ENCODE measurements around the gene SSPN. TPM values are rescaled to one million over a fixed set of nuclear protein-coding genes. Genes with fewer than 3 reads are reported as not detected.

SSPN gene
- total RNA-seq, 2 donors from 2014 or later = 1.3 to 3.7 TPM

DNA sequence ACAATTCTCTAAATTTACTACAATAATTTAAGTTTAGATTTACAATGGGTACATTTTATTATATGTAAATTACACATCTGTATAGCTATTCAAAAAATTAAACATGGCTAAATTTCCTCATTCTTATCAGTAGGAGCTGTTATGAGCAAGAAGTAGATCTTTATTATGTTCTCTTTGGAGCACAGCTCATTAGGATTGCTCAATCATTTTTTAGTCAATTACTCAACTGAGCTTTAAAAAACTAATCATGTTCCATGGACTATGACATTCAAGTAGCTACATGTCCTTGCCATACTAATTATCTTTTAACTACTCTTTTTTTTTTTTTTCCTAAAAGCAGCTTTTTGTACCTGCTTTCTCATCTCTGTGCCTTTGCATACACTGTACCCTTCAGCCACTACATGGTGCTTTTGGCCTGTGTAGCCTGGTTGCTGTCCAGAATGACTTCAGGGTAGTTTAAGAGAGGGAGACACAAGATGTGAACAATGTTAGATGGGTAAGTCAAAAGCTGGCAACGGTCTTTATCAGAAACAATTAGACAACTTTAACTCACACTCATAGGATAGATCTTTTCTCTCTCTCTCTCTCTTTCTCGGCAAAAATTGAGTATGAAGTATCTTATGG is 69.0 kb downstream of the SSPN start:
- Histone ChIP-seq H3K4me3 (ENCODE audit: low read length) (no peak overlapping the region), H3K36me3 (ENCODE audit: control insufficient read depth, insufficient read depth, low read length) (no peaks in the 10 kb centered on the region), H3K27me3 (ENCODE audit: control insufficient read depth, insufficient read depth, low read length, poor library complexity, severe bottlenecking) (no peaks in the 10 kb centered on the region), H3K9me3 (ENCODE audit: control insufficient read depth, low read length) (no peaks in the 10 kb centered on the region), H3K9ac (ENCODE audit: extremely low read depth, low read length, poor library complexity, severe bottlenecking) (no peak overlapping the region), H3K27ac (ENCODE audit: low read depth, low read length) (no peak overlapping the region), H3K4me1 (ENCODE audit: control insufficient read depth, insufficient read depth, low read length) (no peaks in the 10 kb centered on the region)
- no peaks in the 10 kb centered on the region for H3K4me1 Mint-ChIP-seq
- no peaks in the 10 kb centered on the region for H3K36me3 Mint-ChIP-seq (ENCODE audit: low read depth)
- TF ChIP-seq, protein P1, sequence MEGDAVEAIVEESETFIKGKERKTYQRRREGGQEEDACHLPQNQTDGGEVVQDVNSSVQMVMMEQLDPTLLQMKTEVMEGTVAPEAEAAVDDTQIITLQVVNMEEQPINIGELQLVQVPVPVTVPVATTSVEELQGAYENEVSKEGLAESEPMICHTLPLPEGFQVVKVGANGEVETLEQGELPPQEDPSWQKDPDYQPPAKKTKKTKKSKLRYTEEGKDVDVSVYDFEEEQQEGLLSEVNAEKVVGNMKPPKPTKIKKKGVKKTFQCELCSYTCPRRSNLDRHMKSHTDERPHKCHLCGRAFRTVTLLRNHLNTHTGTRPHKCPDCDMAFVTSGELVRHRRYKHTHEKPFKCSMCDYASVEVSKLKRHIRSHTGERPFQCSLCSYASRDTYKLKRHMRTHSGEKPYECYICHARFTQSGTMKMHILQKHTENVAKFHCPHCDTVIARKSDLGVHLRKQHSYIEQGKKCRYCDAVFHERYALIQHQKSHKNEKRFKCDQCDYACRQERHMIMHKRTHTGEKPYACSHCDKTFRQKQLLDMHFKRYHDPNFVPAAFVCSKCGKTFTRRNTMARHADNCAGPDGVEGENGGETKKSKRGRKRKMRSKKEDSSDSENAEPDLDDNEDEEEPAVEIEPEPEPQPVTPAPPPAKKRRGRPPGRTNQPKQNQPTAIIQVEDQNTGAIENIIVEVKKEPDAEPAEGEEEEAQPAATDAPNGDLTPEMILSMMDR (conservative IDR thresholded peaks at IDR 0.05) = no peak
- DNase-seq = no peak
- peaks cover 12% of the 10 kb centered on the region for H3K27me3 Mint-ChIP-seq (ENCODE audit: insufficient read depth)
- WGBS, 2 experiments (ENCODE audit: insufficient coverage in 1 of 2, insufficient read length in 1 of 2) = 100% methylated on average over 1 of the region's 2 CpGs; no CpG with 5 or more reads in 1 of the 2 experiments
- H3K4me3 Mint-ChIP-seq = no peak overlapping the region
- H3K27ac Mint-ChIP-seq = no peak overlapping the region
- H3K9me3 Mint-ChIP-seq = peaks cover 13% of the 10 kb centered on the region

DNA sequence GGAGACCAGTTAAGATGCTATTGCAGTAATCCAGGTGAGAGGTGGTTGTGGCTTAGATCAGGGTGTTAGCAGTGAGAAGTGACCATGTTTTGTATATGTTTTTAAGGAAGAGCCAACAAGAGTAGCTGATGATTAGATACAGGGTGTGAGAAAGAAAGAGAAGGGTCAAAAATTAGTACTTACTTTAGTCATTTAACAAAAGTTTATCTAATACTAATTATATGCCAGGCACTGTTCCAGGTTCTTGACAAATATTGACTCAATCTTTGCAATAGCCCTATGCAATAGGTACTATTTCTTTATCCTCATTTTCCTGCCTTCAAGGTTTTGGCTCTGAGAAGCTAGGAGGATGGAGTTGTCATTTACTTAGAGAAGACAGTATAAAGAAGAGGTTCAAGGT is 70.2 kb downstream of the SSPN start:
- Mint-ChIP-seq H3K9me3 (peaks cover 7% of the 10 kb centered on the region), H3K36me3 (ENCODE audit: low read depth) (no peaks in the 10 kb centered on the region), H3K4me1 (no peaks in the 10 kb centered on the region), H3K4me3 (no peak overlapping the region), H3K27ac (no peak overlapping the region), H3K27me3 (ENCODE audit: insufficient read depth) (peaks cover 6% of the 10 kb centered on the region)
- Histone ChIP-seq H3K36me3 (ENCODE audit: control insufficient read depth, insufficient read depth, low read length) (no peaks in the 10 kb centered on the region), H3K4me3 (ENCODE audit: low read length) (no peak overlapping the region), H3K9ac (ENCODE audit: extremely low read depth, low read length, poor library complexity, severe bottlenecking) (no peak overlapping the region), H3K27ac (ENCODE audit: low read depth, low read length) (no peak overlapping the region), H3K9me3 (ENCODE audit: control insufficient read depth, low read length) (no peaks in the 10 kb centered on the region), H3K4me1 (ENCODE audit: control insufficient read depth, insufficient read depth, low read length) (peaks cover 4% of the 10 kb centered on the region), H3K27me3 (ENCODE audit: control insufficient read depth, insufficient read depth, low read length, poor library complexity, severe bottlenecking) (no peaks in the 10 kb centered on the region)
- no peak for DNase-seq
- TF ChIP-seq, protein P1 (conservative IDR thresholded peaks at IDR 0.05) = no peak

DNA sequence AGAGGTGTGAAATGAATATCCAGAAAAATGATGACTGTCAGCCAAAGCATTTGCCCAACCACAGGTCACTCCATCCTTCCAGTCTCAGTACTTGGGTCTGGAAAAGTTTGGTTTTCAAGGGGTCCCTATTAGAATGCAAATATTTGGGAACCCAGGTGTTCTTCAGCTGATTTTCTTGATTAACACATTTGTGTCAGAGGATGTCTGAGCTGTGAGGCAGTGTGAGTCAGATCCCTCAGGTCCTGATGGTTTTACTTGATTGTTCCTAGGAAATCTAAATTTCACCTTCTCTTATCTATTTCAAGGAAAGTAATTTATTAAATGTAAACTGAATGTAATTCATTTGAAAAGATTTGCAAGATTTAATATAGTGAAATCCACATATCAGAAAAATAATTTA is 71.5 kb downstream of the SSPN start:
- Histone ChIP-seq H3K9me3 (ENCODE audit: control insufficient read depth, low read length) (no peaks in the 10 kb centered on the region), H3K27ac (ENCODE audit: low read depth, low read length) (no peak overlapping the region), H3K27me3 (ENCODE audit: control insufficient read depth, insufficient read depth, low read length, poor library complexity, severe bottlenecking) (no peaks in the 10 kb centered on the region), H3K4me1 (ENCODE audit: control insufficient read depth, insufficient read depth, low read length) (peaks cover 4% of the 10 kb centered on the region), H3K9ac (ENCODE audit: extremely low read depth, low read length, poor library complexity, severe bottlenecking) (no peak overlapping the region), H3K36me3 (ENCODE audit: control insufficient read depth, insufficient read depth, low read length) (no peaks in the 10 kb centered on the region), H3K4me3 (ENCODE audit: low read length) (no peak overlapping the region)
- H3K27me3 Mint-ChIP-seq (ENCODE audit: insufficient read depth) = peaks cover 5% of the 10 kb centered on the region
- H3K4me3 Mint-ChIP-seq = no peak overlapping the region
- H3K4me1 Mint-ChIP-seq = peaks cover 11% of the 10 kb centered on the region
- DNase-seq = no peak
- H3K27ac Mint-ChIP-seq = no peak overlapping the region
- H3K36me3 Mint-ChIP-seq (ENCODE audit: low read depth) = no peaks in the 10 kb centered on the region
- H3K9me3 Mint-ChIP-seq = peaks cover 7% of the 10 kb centered on the region
- TF ChIP-seq, protein P1 (conservative IDR thresholded peaks at IDR 0.05) = no peak
